ENCODE measurements around the gene ENTPD2.

ENTPD2 gene

GRCh38 chr9:137020771-137021567, 32.9 kb downstream of the ENTPD2 start:
- H3K4me3 ChIP-seq (ENCODE audit: low read length): no peak overlapping the region
- DNase-seq (ENCODE audit: low read depth): no peak
- TF ChIP-seq CTCF (conservative IDR thresholded peaks at IDR 0.05; ENCODE audit: low read depth, low read length): no peak

DNA sequence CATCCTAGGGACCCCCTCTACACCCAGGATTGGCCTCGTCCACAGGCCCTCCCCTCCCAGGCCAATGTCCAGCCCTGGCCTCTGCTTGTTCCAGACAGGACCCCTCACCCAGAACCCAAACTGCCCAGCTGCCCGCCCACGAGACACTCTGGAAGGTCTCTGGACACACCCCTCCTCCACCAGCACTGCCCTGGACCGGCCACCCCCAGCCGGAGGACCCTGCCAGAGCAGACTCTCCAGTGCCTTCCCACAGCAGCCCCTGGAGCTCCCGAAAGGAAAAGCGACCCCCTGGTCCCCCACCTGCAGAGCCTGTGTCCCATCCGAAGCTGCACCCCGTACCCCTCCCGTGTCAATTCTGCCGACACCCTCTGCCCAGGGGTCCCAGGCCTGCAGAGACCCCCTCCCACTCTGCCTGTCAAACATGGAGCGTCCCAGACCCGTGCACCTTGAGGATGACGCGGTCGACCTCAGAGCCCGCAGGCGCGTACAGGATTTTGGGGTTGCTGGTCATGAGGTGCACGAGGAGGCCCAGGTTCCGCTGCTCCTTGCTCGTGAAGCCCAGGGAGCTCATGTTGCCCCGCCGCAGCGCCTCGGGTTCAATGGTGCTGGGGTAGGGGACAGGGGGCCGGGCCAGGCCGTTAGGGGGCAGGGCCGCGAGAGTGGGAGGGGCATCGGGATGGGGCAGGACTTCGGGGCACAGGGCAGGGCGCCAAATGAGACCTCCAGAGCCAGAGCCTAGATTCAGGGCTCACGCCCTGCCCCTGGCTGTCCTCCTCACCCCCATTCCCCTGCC, 33.8 kb downstream of the ENTPD2 start:
- no peak for TF ChIP-seq CTCF (conservative IDR thresholded peaks at IDR 0.05; ENCODE audit: low read depth, low read length)
- no peak overlapping the region for H3K4me3 ChIP-seq (ENCODE audit: low read length)
- no peak for DNase-seq (ENCODE audit: low read depth)

GRCh38 chr9:137018761-137019559, 34.9 kb downstream of the ENTPD2 start:
- no peak overlapping the region for H3K4me3 ChIP-seq (ENCODE audit: low read length)
- no peak for TF ChIP-seq CTCF (conservative IDR thresholded peaks at IDR 0.05; ENCODE audit: low read depth, low read length)
- no peak for DNase-seq (ENCODE audit: low read depth)

- TF ChIP-seq CTCF (conservative IDR thresholded peaks at IDR 0.05; ENCODE audit: low read depth, low read length): no peak
- H3K4me3 ChIP-seq (ENCODE audit: low read length): no peak overlapping the region
- DNase-seq (ENCODE audit: low read depth): no peak
These were observed 35.9 kb downstream of the ENTPD2 start for GRCh38 chr9:137017791-137018497.

GRCh38 chr9:137017071-137017470, 36.8 kb downstream of the ENTPD2 start:
- H3K4me3 ChIP-seq (ENCODE audit: low read length): no peak overlapping the region
- no peak for DNase-seq (ENCODE audit: low read depth)
- TF ChIP-seq CTCF (conservative IDR thresholded peaks at IDR 0.05; ENCODE audit: low read depth, low read length): no peak

DNA sequence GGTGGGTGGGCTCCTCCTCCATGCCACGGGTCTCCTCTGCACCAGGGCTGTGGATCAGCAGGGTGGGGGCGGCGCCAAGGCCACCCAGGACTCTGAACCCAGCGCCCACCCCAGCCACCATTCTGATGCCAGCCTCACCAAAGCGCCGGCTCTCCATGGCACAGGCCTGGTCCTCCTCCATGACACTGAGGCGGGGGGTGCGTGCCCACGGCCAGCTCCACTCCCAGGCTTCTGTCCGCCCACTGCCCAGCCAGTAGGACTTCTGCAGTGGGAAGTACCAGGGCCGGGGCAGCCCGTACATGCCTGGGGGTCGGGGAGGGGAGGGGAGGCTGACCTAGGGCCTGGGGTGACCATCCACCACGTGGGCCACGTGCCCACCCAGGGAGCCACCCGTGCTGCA, 37.4 kb downstream of the ENTPD2 start:
- no peak for DNase-seq (ENCODE audit: low read depth)
- no peak for TF ChIP-seq CTCF (conservative IDR thresholded peaks at IDR 0.05; ENCODE audit: low read depth, low read length)
- H3K4me3 ChIP-seq (ENCODE audit: low read length): no peak overlapping the region
